Muscle layer of duodenum (tissue), 2 donors: ENCODE data around the gene SETBP1.

Experiments used
- H3K27ac ChIP-seq: one replicate; pipeline ENCODE4 v1.7.0; 2013; ENCODE audit warnings: mild to moderate bottlenecking, low read length
- H3K27me3 ChIP-seq: one replicate; pipeline ENCODE4 v1.7.0; 2013; ENCODE audit warnings: low read depth, mild to moderate bottlenecking, control low read depth, low read length
- H3K36me3 ChIP-seq, 2 donors: one replicate each; pipeline ENCODE4 v1.7.0; 2013; ENCODE audit warnings: low read length in 2 of 2, control low read depth in 1 of 2, mild to moderate bottlenecking in 1 of 2; ENCODE audit not compliant: insufficient read depth in 2 of 2, control insufficient read depth in 1 of 2
- H3K4me1 ChIP-seq, 2 donors: one replicate each; pipeline ENCODE4 v1.7.0; 2013; ENCODE audit warnings: low read length in 2 of 2, mild to moderate bottlenecking in 2 of 2, control low read depth in 1 of 2, moderate library complexity in 1 of 2; ENCODE audit not compliant: insufficient read depth in 2 of 2, control insufficient read depth in 1 of 2
- H3K4me3 ChIP-seq, 2 donors: one replicate each; pipeline ENCODE4 v1.7.0; 2013; ENCODE audit warnings: low read length in 2 of 2, low read depth in 1 of 2, mild to moderate bottlenecking in 1 of 2
- H3K9me3 ChIP-seq, 2 donors: one replicate each; pipeline ENCODE4 v1.7.0; 2013; ENCODE audit warnings: low read length in 2 of 2, control low read depth in 1 of 2, mild to moderate bottlenecking in 1 of 2; ENCODE audit not compliant: control insufficient read depth in 1 of 2
- donor health status: healthy.

SETBP1 gene

DNA sequence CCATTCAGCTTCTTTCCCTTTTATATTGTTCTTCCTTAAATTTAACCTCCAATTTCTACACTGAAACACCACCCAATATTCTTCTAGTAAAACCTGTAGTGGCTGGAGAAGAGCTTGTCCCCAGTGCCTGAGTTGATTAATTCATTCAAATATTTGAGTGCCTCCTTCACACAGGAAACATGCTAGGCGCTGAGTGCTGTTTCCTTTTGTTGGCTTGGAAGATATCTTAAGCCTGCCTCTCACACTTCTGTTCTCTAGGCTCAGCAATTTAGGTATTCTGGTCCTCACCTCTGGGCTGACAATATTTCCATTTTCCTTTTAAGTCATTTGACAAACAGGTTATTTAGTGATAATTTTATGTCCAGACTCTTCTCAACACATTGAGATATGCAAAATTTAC, 185.4 kb downstream of the SETBP1 start:
- Histone ChIP-seq H3K27me3 (no peaks in the 10 kb centered on the region), H3K27ac (no peak overlapping the region), H3K4me1 (no peaks in the 10 kb centered on the region), H3K4me3 (no peak overlapping the region), H3K36me3 (no peaks in the 10 kb centered on the region), H3K9me3 (no peaks in the 10 kb centered on the region)

- Histone ChIP-seq H3K27me3 (no peaks in the 10 kb centered on the region), H3K36me3 (no peaks in the 10 kb centered on the region), H3K9me3 (no peaks in the 10 kb centered on the region), H3K27ac (no peak overlapping the region), H3K4me3 (no peak overlapping the region), H3K4me1 (no peaks in the 10 kb centered on the region)
These were observed 188.8 kb downstream of the SETBP1 start for GRCh38 chr18:44869533-44869932.

- H3K27ac ChIP-seq = no peak overlapping the region
- no peak overlapping the region for H3K4me3 ChIP-seq
- H3K4me1 ChIP-seq = no peaks in the 10 kb centered on the region
- no peaks in the 10 kb centered on the region for H3K36me3 ChIP-seq
- no peaks in the 10 kb centered on the region for H3K27me3 ChIP-seq
- no peaks in the 10 kb centered on the region for H3K9me3 ChIP-seq
These were observed 190.2 kb downstream of the SETBP1 start for GRCh38 chr18:44870631-44871502.

- Histone ChIP-seq H3K27me3 (no peaks in the 10 kb centered on the region), H3K4me3 (no peak overlapping the region), H3K36me3 (no peaks in the 10 kb centered on the region), H3K4me1 (no peaks in the 10 kb centered on the region), H3K9me3 (no peaks in the 10 kb centered on the region), H3K27ac (no peak overlapping the region)
These were observed 191.1 kb downstream of the SETBP1 start for GRCh38 chr18:44871771-44872170.

DNA sequence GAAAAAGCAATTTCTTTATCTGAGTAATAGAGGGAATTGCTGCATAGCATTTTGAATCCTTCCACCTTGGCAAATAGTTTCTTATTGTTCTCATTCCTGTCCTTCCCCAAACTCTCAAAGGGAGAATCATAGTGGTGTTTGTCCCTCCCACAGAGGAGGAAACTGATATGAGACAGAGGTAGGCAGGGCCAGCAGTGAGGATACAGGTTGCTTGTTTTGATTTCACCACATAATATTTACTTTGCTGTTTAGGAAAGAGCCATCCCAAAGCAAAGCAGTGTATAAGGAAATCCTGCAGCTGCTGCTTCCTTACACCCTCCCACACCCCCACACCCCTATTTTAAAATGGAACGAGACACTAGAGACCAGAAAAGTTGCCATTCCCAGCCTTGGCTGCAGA, 195.3 kb downstream of the SETBP1 start:
- Histone ChIP-seq H3K36me3 (no peaks in the 10 kb centered on the region), H3K4me3 (no peak overlapping the region), H3K9me3 (no peaks in the 10 kb centered on the region), H3K27ac (no peak overlapping the region), H3K27me3 (no peaks in the 10 kb centered on the region), H3K4me1 (peaks cover 0 to 16% of the 10 kb centered on the region in 2 donors)

GRCh38 chr18:44876755-44877154, 196.1 kb downstream of the SETBP1 start:
- no peak overlapping the region for H3K4me3 ChIP-seq
- no peaks in the 10 kb centered on the region for H3K27me3 ChIP-seq
- no peaks in the 10 kb centered on the region for H3K9me3 ChIP-seq
- peaks cover 0 to 22% of the 10 kb centered on the region in 2 donors for H3K4me1 ChIP-seq
- H3K36me3 ChIP-seq = no peaks in the 10 kb centered on the region
- H3K27ac ChIP-seq = no peak overlapping the region

DNA sequence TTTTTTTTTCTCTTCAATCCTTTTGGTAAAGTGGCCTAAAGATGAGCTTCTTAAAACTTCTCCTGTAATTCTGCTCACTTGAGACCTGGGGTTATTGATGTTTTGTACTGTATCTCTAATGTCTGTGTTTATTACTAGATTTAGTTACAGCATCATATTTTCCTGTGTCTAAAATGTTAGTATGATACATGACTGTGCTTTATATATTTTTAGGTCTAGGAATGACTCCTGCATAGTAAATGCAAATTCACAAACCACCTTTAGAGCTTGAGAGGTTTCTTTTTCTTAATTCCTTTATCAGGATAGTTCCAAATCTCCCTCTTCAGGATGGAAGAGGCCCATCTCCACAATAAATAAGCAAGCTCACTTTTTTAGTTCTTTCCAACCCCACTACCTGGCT, 197.6 kb downstream of the SETBP1 start:
- Histone ChIP-seq H3K9me3 (no peaks in the 10 kb centered on the region), H3K27ac (no peak overlapping the region), H3K4me3 (no peak overlapping the region), H3K36me3 (no peaks in the 10 kb centered on the region), H3K4me1 (peaks cover 0 to 26% of the 10 kb centered on the region in 2 donors), H3K27me3 (no peaks in the 10 kb centered on the region)

- Histone ChIP-seq H3K4me1 (peaks cover 0 to 26% of the 10 kb centered on the region in 2 donors), H3K27ac (no peak overlapping the region), H3K9me3 (no peaks in the 10 kb centered on the region), H3K4me3 (no peak overlapping the region), H3K36me3 (no peaks in the 10 kb centered on the region), H3K27me3 (no peaks in the 10 kb centered on the region)
These were observed 199.5 kb downstream of the SETBP1 start for GRCh38 chr18:44880170-44880569.

DNA sequence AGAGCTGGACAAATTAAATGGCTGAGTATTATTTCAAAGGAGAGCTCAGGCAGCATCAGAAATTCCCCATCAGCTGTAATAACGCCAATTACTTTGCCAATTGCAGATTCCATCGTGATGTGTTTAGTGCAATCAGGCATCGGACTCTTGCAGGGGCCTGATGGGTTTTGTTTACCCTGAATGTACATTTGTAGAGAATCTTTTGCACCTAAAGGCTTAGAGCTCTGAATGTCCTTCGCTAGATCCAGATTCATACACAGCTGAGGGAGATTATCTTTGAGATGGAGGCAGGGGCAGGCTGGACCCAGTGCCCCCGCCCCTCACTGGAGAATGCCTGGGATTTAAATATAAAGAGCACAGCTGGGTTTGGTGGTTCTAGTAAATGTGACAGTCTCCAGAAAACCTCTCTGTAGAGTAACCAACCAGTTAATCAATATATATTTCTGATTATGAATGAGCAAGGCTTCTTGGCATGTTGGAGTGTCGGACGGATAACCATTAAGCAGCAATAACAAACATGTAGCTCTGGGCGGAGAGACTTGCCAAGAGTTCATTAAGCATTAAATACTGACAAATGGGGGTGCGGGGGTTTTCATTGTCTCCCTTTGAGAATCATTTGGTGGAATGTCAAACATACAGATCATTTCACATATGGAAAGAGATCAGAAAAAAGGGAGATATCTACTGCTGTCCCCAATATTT, 200.9 kb downstream of the SETBP1 start:
- no peaks in the 10 kb centered on the region for H3K36me3 ChIP-seq
- H3K4me3 ChIP-seq = no peak overlapping the region
- no peak overlapping the region for H3K27ac ChIP-seq
- H3K9me3 ChIP-seq = no peaks in the 10 kb centered on the region
- H3K27me3 ChIP-seq = no peaks in the 10 kb centered on the region
- H3K4me1 ChIP-seq = peaks cover 0 to 26% of the 10 kb centered on the region in 2 donors

GRCh38 chr18:44882163-44882868, 201.6 kb downstream of the SETBP1 start:
- no peaks in the 10 kb centered on the region for H3K36me3 ChIP-seq
- H3K27ac ChIP-seq = no peak overlapping the region
- H3K4me1 ChIP-seq = peaks cover 0 to 26% of the 10 kb centered on the region in 2 donors
- no peaks in the 10 kb centered on the region for H3K27me3 ChIP-seq
- H3K4me3 ChIP-seq = no peak overlapping the region
- H3K9me3 ChIP-seq = no peaks in the 10 kb centered on the region

DNA sequence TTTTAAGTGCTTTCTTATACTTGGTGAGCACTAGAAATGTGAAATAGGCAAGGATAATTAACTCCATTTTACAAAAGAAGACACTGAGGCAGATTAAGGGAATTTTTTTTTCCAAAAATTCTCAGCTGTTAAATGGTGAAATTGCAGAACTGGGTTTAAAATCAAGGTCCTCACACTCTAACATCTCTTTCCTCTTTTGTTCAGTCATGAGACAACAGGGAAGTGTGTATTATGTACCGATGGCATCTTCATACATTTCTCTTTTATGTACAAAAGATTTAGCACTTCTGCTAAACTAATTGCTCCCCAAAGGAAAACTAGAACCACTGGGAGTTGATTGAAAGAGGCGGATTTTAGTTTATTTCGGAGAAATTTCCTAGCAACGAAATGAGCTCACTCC, 203.0 kb downstream of the SETBP1 start:
- H3K4me1 ChIP-seq = peaks cover 0 to 26% of the 10 kb centered on the region in 2 donors
- no peak overlapping the region for H3K4me3 ChIP-seq
- H3K36me3 ChIP-seq = no peaks in the 10 kb centered on the region
- no peaks in the 10 kb centered on the region for H3K27me3 ChIP-seq
- no peaks in the 10 kb centered on the region for H3K9me3 ChIP-seq
- no peak overlapping the region for H3K27ac ChIP-seq
